ENCODE data around the gene RPTOR. TPM values are rescaled to one million over a fixed set of nuclear protein-coding genes. Genes with fewer than 3 reads are reported as not detected.
"Not testable (repeated sequence)": the region's sequence is repeated elsewhere in the genome, so short reads cannot be mapped to it uniquely, and the experiment has no call there.

The RPTOR gene
- total RNA-seq, 4 donors from 2014 or later: 47.6 to 56.9 (median 55.4) TPM

GRCh38 chr17:80621335-80621996, 76.8 kb downstream of the RPTOR start:
- no peaks in the 10 kb centered on the region for H3K27me3 ChIP-seq
- H3K9me3 ChIP-seq: no peaks in the 10 kb centered on the region
- peaks cover 43 to 55% of the 10 kb centered on the region in 2 donors for H3K4me1 ChIP-seq
- H3K4me3 ChIP-seq: no peak overlapping the region
- intact Hi-C loops (cut with DNase I; ENCODE audit: low total_unique reads) (no loop called here), in situ Hi-C loops (cut with MboI; ENCODE audit: low sequenced_read_pairs in 4 of 4) (no loop called here)
- DNase-seq (no peak), ATAC-seq (no peak)
- no peaks in the 10 kb centered on the region for H3K36me3 ChIP-seq
- peak overlapping the region in 1 of 4 donors; percentile 6 for H3K27ac ChIP-seq
- TF ChIP-seq POLR2A (IDR thresholded peaks at IDR 0.05): no peak

DNA sequence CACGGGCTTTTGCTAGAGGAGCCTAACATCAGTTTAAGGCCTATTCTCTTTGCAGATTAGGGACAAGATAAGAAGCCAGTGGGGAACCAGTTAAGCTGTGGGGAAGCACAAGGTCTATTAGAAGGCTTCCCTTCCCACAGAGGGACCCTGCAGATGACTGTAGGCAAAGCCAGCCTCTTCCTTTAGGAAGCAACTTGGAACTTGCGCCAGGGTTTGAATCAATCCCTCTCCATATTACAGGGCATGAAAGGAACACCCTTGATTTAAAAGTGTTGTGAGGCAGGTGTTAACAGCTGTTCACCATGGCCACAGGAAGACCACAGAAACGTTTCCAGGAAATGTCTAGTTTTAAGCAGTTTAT, 77.3 kb downstream of the RPTOR start:
- Histone ChIP-seq H3K36me3 (no peaks in the 10 kb centered on the region), H3K4me3 (no peak overlapping the region), H3K27ac (peak overlapping the region in 1 of 4 donors; percentile 6), H3K27me3 (no peaks in the 10 kb centered on the region), H3K9me3 (no peaks in the 10 kb centered on the region), H3K4me1 (peaks cover 43 to 54% of the 10 kb centered on the region in 2 donors)
- ATAC-seq: no peak
- TF ChIP-seq POLR2A (IDR thresholded peaks at IDR 0.05): no peak
- no peak for TF ChIP-seq CTCF (IDR thresholded peaks at IDR 0.05 in 4 of 5, conservative IDR thresholded peaks at IDR 0.05 in 1 of 5)
- DNase-seq: no peak
- intact Hi-C loops (cut with DNase I; ENCODE audit: low total_unique reads): no loop called here
- in situ Hi-C loops (cut with MboI; ENCODE audit: low sequenced_read_pairs in 4 of 4): no loop called here

DNA sequence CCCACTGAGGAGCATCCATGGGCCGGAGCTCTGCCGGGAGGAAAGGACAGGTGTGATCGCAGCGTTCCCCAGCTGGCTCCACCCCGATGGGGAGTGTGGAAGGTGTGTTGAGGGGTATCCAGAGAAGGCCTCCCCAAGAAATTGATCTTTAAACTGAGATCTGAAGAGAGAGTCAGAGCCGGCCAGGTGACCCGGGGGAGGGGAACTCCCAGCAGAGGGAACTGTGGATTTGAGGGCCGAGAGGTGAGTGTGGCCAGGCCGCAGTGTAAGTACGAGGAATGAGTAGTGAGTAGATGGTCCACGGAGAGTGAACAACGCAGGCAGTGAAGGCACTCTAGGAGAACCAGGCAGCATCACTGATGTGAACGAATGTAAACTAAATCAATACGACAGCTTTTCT, 80.2 kb downstream of the RPTOR start:
- H3K4me3 ChIP-seq: no peak overlapping the region
- H3K36me3 ChIP-seq: no peaks in the 10 kb centered on the region
- intact Hi-C loops (cut with DNase I; ENCODE audit: low total_unique reads) (no loop called here), in situ Hi-C loops (cut with MboI; ENCODE audit: low sequenced_read_pairs in 4 of 4) (no loop called here)
- H3K27me3 ChIP-seq: no peaks in the 10 kb centered on the region
- TF ChIP-seq POLR2A (IDR thresholded peaks at IDR 0.05) (no peak), CTCF (IDR thresholded peaks at IDR 0.05 in 4 of 5, conservative IDR thresholded peaks at IDR 0.05 in 1 of 5) (no peak)
- H3K27ac ChIP-seq: peak overlapping the region in 1 of 4 donors; percentile 70
- no peak for DNase-seq
- H3K9me3 ChIP-seq: no peaks in the 10 kb centered on the region
- peaks cover 22 to 38% of the 10 kb centered on the region in 2 donors for H3K4me1 ChIP-seq
- no peak for ATAC-seq

- no peaks in the 10 kb centered on the region for H3K9me3 ChIP-seq
- in situ Hi-C loops (cut with MboI; ENCODE audit: low sequenced_read_pairs in 4 of 4) (no loop called here), intact Hi-C loops (cut with DNase I; ENCODE audit: low total_unique reads) (no loop called here)
- no peak for DNase-seq
- no peaks in the 10 kb centered on the region for H3K27me3 ChIP-seq
- no peaks in the 10 kb centered on the region for H3K36me3 ChIP-seq
- peak in 1 of 2 donors; percentile 27 for ATAC-seq
- no peak for TF ChIP-seq CTCF (IDR thresholded peaks at IDR 0.05 in 4 of 5, conservative IDR thresholded peaks at IDR 0.05 in 1 of 5)
- TF ChIP-seq POLR2A (IDR thresholded peaks at IDR 0.05): no peak
- peaks cover 22 to 31% of the 10 kb centered on the region in 2 donors for H3K4me1 ChIP-seq
- peak overlapping the region in 2 of 4 donors; percentile 56 to 70 for H3K27ac ChIP-seq
- no peak overlapping the region for H3K4me3 ChIP-seq
Measured at GRCh38 chr17:80625627-80626026, 81.0 kb downstream of the RPTOR start.

- intact Hi-C loops (cut with DNase I; ENCODE audit: low total_unique reads); in situ Hi-C loops (cut with MboI; ENCODE audit: low sequenced_read_pairs in 4 of 4); H3K9me3 ChIP-seq; H3K36me3 ChIP-seq; H3K27ac ChIP-seq; DNase-seq; H3K4me3 ChIP-seq; H3K27me3 ChIP-seq; ATAC-seq: not testable (repeated sequence)
- peaks cover 15 to 19% of the 10 kb centered on the region in 2 donors for H3K4me1 ChIP-seq
Measured at GRCh38 chr17:80628881-80629280, 84.2 kb downstream of the RPTOR start.

All from gastrocnemius medialis (tissue), 4 donors.